HG03460 (cell line): ENCODE data around the gene CDH13.

ENCODE experiments used
- ATAC-seq: cut with Tn5 transposase; IDR thresholded peaks from one replicate; pipeline ENCODE4 v1.9.1; 2021; ENCODE audit not compliant: unreplicated experiment

CDH13 gene

DNA sequence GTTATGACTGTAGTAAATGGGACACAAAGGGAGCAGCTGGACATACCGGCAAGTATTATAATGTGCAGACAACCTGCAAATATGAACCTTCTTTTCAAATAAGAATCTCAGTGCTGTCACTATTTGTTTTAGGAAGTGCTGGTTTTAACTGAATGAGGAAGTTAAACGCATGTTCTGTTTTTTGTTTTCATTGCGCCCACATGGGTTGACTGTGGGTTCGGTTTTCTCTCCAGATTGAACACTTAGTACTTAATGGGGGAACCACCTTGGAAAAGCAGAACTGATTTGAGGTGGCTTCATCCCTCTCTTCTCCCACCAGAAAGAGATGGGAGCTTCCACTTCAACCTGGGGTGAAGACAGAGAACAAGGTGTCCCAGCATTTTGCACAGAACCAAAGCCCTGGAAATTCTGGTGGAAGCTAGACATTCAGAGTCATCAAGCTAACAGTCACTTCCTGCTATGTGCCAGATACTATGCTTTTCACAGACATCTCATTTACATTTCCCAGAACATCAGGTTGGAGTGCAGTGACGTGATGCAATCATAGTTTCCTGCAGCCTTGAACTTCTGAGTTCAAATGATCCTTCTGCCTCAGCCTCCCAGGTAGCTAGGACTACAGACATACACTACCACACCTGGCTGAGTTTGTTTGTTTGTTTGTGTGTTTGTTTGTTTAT is 149.8 kb downstream of the CDH13 start:
- ATAC-seq = no peak

DNA sequence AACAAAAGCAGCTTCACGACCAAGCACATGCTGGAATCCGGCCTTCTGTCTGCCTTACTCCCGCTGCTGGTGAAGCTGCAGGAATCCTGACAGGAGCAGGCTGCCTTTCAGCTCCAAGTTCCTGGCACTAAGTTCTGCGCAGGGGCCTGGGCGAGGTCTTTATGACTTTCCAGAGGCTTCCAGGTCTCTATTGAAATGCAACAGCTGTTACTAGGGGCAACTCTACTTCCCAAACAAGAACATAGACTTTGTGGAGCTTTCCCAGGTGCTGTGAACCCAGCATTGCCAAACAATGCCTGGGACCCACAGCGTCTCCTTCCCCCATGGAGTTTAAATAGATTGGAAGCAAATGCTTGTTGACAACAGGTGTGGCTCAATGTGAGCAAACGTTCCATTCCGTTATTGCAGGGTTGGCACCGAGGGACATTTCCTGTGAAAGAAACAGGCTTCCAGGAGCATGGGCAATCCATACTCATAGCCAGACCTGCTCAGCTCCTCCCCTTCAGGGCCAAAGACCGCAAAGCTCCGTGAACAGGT is 156.0 kb downstream of the CDH13 start:
- no peak for ATAC-seq

DNA sequence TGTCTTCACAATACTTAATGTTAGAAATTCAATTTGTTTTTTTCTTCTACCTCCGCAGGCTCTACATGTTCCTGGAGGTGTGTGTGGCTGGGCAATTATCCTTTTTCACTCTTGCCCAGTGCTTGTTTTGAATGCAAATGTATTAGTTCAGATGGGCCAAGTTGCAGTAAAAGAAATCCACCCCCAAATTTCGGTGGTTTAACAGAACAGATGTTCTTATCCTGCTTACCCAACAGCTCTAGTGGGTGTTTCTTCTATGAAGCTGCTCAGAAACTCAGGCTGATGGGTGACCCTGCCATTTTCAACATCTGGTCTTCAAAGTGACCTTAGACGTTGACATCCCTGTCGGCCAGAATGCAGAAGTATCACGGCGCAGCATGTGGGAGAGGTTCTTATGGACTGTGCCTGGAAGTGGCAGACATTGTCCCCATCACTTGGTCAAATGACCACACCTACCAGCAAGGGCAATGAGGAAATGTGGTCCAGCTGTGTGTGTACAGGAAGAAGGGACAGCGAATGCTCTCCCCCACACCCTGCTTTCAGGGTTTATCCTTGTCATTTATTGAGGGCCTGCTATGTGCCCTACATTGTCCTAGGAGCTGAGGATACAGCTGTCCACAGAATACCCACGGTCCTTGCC is 157.3 kb downstream of the CDH13 start:
- no peak for ATAC-seq

GRCh38 chr16:82784573-82784968 is 157.8 kb downstream of the CDH13 start:
- no peak for ATAC-seq

DNA sequence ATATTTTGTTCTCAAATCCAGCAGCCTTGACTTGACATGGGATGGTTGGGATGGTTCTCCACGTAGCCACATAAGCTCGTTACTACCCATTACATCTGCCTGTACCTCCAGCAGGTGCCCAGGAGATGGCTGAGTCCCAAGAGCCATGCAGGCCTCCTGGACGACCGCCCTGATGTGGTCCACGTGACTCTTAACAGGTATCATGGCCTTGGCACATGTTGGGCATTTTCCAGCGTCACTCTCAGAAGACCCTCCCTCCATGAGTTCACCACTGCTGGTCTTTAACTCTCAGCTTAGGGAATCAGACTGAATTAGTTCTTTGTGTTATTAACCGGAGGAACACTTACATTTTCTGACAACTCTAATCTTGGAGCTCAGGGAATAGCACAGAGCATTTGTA is 161.5 kb downstream of the CDH13 start:
- ATAC-seq = no peak

DNA sequence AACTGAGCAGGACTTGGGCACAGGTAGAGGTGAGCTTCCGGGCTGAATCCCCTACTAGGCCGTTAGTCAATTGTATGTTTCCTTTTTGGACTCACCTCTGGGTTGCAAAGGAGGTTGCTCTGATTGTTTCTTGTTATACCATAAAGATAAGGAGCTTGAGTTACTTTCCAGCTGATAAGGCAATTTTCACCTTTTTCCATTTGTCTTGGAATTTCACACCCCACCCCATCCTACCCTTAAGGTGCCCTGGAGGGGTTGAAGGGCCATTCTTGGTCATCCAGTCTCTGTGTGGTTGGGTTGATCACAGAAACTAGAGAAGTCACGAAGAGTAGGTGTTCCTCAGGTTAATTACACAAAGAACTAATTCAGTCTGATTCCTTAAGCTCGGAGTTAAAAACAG is 162.2 kb downstream of the CDH13 start:
- no peak for ATAC-seq

DNA sequence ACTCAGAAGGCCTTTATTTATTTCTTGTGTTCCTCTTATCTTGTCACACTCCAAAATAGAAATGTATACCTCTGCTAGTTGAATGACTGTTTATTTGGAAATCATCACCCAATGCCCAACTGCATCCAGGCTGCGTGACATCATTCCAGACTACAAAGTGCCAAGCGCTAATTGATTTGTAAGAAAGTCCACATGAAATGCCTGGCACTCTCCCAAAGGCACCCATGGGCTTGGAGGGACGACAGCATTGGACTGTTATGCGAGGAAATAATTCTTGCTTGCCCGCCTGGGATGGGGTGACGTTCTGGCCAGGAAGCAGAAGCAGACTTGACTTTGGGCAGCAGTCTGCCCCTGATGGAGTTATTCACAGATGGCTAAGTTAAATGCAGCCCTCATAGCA is 165.9 kb downstream of the CDH13 start:
- no peak for ATAC-seq

DNA sequence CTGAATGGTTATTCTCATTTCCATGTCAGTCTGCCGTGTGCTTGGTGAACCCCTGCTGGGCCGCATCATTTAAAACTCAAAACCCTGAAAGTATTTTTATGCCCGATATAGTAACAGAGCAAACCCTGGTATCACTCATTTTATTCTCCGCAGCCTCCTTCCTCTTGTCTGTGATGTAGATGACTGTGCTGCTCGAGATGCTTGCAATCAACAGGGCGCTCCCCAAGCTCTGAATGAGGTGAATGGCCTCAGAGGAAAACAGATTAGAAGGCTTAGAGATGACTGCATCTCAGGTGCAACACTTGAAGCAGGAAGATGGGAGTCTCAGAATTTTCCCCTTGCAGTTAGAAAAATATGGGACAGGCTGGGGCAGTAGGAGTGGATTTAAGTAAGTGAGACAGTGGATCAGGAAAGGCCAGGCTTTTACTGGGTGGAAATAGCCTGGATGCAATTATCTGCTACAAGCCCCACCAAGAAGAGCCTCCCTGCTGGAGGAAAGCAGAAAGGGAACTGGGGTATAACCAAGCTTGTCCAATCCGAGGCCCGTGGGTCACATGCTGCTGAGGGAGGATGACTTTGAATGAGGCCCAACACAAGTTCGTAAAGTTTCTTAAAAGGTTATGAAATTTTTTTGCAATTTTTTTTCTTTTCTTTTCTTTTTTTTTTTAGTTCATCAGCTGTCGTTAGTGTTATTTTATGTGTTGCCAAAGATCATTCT is 166.9 kb downstream of the CDH13 start:
- no peak for ATAC-seq

GRCh38 chr16:82796047-82796446 is 169.3 kb downstream of the CDH13 start:
- no peak for ATAC-seq

- no peak for ATAC-seq
Observed at GRCh38 chr16:82801361-82801760, 174.6 kb downstream of the CDH13 start.

- no peak for ATAC-seq
Observed at GRCh38 chr16:82805866-82806265, 179.1 kb downstream of the CDH13 start.

GRCh38 chr16:82807311-82807710 is 180.5 kb downstream of the CDH13 start:
- no peak for ATAC-seq

DNA sequence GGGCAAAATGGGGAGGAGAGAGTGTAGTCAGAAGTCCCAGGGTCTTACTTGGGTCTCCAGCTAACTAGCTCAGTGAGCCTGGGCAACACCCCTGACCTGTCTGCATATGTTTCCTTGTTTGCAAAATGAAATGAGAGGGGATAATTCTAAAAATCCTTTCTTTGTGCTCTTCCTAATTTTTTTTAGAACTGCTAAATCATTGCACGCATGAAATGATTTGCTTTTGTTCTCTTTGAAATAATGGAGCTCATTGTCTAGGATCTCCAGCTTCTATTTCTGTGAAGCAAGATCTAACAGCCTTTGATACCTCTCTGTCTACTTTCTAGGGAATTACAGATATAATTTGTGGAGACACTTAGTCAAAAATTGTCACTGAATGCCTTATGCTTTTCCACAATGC is 181.3 kb downstream of the CDH13 start:
- ATAC-seq = no peak

- ATAC-seq = no peak
Observed at GRCh38 chr16:82810077-82810476, 183.3 kb downstream of the CDH13 start.

DNA sequence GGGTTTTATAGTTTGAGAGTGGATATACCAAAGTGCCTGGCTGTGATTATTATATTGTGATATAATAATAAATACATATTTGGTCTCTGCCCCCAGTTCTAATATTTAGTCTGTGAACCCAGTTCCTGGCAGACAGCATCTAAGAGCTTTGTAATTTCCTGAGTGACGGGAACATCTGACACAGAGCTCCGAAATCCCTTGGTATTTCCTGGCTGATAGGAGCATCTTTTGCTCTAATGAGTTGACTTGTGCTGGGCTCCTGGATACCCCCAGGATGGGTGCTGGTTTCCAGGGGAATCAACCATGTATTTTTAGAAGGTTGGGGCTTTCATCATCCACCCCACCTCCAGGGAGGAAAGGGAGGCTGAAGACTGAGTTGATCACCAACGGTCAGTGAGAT is 187.3 kb downstream of the CDH13 start:
- no peak for ATAC-seq

DNA sequence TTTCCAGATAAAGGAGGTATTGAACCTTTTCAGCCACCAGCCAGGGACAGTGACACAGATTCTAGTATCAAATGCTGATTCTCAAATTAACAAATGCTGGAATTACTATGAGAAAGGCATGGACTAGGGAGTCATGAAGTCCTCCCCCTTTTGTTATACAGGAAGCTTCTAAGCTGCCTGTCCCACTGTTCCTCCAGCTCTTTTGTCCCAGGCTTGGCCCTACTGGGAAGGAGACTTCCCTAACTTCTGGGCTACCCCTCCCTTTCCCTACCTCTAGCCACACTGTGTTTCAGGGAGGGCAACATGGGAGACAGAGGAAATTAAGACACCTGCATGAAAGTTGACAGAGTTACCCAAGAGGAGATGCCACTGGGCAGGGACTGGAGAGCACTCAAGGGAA is 192.5 kb downstream of the CDH13 start:
- no peak for ATAC-seq

- no peak for ATAC-seq
Observed at GRCh38 chr16:82820855-82821254, 194.1 kb downstream of the CDH13 start.

- no peak for ATAC-seq
Observed at GRCh38 chr16:82824408-82824807, 197.6 kb downstream of the CDH13 start.

DNA sequence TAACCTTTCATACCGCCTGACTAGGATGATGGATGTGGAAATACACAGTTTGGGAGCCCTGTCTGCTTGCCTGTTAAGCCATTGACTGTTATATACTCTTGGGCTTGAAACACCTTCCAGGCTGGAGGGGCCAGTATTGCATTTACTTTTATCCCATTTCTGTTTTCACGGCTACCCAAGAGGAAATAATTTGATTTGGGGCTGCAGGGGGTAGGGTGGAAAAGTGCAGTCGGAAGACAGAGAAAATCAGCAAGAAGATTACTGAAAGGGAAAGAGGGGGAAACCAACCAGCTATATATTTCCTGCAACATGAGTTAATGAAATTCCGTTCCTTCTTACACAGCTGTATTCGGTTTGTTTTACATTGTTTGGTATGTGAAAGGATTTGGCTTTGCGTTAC is 202.5 kb downstream of the CDH13 start:
- no peak for ATAC-seq

GRCh38 chr16:82830944-82831343 is 204.2 kb downstream of the CDH13 start:
- no peak for ATAC-seq

GRCh38 chr16:82832821-82833220 is 206.1 kb downstream of the CDH13 start:
- ATAC-seq = no peak

GRCh38 chr16:82833378-82833993 is 206.7 kb downstream of the CDH13 start:
- no peak for ATAC-seq
